GM12892 (cell line): Measurements from ENCODE around the gene ZNF536.

Source experiments
- DNase-seq: peaks from one replicate; pipeline ENCODE4 v3.0.0; 2011; ENCODE audit not compliant: insufficient read length
- FAIRE-seq: peaks from 2 replicates; lab custom pipeline; 2011; peaks lifted over from hg19 to GRCh38; lab: Jason Lieb, UNC
- POLR2A ChIP-seq: IDR thresholded peaks from 2 replicates; pipeline ENCODE4 v1.6.1; 2011; ENCODE audit warnings: low read depth, low read length, control low read depth
- POLR2AphosphoS5 ChIP-seq: IDR thresholded peaks from 2 replicates; pipeline ENCODE4 v1.6.1; 2011; ENCODE audit warnings: low read depth, low read length, control low read depth
- TAF1 ChIP-seq: IDR thresholded peaks from 2 replicates; pipeline ENCODE4 v1.6.1; 2011; ENCODE audit warnings: low read depth, mild to moderate bottlenecking, control low read depth, low read length, borderline replicate concordance

The ZNF536 gene

GRCh38 chr19:30333291-30334065, 38.7 kb upstream of the ZNF536 start:
- DNase-seq (no peak), FAIRE-seq (no peak)
- no peak for TF ChIP-seq POLR2AphosphoS5
- TF ChIP-seq POLR2A, result no peak
- no peak for TF ChIP-seq TAF1

GRCh38 chr19:30334841-30335240, 37.3 kb upstream of the ZNF536 start:
- FAIRE-seq (no peak), DNase-seq (no peak)
- TF ChIP-seq TAF1 (no peak), POLR2A (no peak), POLR2AphosphoS5 (no peak)

- DNase-seq (no peak), FAIRE-seq (no peak)
- TF ChIP-seq POLR2A (no peak), POLR2AphosphoS5 (no peak), TAF1 (no peak)
These were observed 36.8 kb upstream of the ZNF536 start for GRCh38 chr19:30335306-30335886.

- TF ChIP-seq TAF1 (no peak), POLR2A (no peak), POLR2AphosphoS5 (no peak)
- no peak for FAIRE-seq
These were observed 35.9 kb upstream of the ZNF536 start for GRCh38 chr19:30336290-30336689.

GRCh38 chr19:30338041-30338456, 34.1 kb upstream of the ZNF536 start:
- FAIRE-seq (no peak), DNase-seq (no peak)
- TF ChIP-seq TAF1 (no peak), POLR2AphosphoS5 (no peak), POLR2A (no peak)

More at GRCh38 chr19:30336290-30336689, 35.9 kb upstream of the ZNF536 start:
- no peak for DNase-seq

GRCh38 chr19:30338878-30339623, 33.1 kb upstream of the ZNF536 start:
- TF ChIP-seq TAF1 (no peak), POLR2A (no peak), POLR2AphosphoS5 (no peak)
- DNase-seq (no peak), FAIRE-seq (no peak)

- no peak for TF ChIP-seq TAF1
- TF ChIP-seq POLR2A, result no peak
- TF ChIP-seq POLR2AphosphoS5, result no peak
- FAIRE-seq (no peak), DNase-seq (no peak)
These were observed 32.3 kb upstream of the ZNF536 start for GRCh38 chr19:30339624-30340525.

GRCh38 chr19:30340771-30341561, 31.2 kb upstream of the ZNF536 start:
- no peak for TF ChIP-seq TAF1
- TF ChIP-seq POLR2A, result no peak
- no peak for TF ChIP-seq POLR2AphosphoS5
- DNase-seq (no peak), FAIRE-seq (no peak)

GRCh38 chr19:30341611-30342201, 30.5 kb upstream of the ZNF536 start:
- DNase-seq (no peak), FAIRE-seq (no peak)
- TF ChIP-seq POLR2A (no peak), TAF1 (no peak), POLR2AphosphoS5 (no peak)
